ENCODE results near the gene LRRC10.

The LRRC10 gene

DNA sequence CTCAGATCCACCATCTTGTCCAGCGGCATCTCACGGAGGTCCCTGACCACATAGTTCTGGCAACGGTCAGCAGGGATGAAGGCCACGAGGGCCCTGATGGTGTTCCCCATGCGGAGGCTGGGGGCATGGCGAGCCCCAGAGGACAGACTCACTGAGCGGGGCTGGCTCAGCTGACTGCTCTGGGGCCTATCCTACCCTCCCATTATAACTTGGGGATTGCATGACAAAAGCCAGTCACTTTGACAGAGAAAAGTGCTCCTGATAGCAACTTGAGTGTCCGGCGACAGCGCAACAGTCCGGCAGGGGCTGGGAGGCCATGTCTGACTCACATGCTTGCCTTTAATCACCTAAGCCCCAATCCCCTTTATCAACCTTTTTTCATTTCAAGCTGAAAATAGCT lies at the start of gene LRRC10:
TSS of gene LRRC10 (minus strand) at position 179 of the 400 bp plus-strand sequence. CDS start at position 110, 69 bp downstream.
- no peak for DNase-seq

DNA sequence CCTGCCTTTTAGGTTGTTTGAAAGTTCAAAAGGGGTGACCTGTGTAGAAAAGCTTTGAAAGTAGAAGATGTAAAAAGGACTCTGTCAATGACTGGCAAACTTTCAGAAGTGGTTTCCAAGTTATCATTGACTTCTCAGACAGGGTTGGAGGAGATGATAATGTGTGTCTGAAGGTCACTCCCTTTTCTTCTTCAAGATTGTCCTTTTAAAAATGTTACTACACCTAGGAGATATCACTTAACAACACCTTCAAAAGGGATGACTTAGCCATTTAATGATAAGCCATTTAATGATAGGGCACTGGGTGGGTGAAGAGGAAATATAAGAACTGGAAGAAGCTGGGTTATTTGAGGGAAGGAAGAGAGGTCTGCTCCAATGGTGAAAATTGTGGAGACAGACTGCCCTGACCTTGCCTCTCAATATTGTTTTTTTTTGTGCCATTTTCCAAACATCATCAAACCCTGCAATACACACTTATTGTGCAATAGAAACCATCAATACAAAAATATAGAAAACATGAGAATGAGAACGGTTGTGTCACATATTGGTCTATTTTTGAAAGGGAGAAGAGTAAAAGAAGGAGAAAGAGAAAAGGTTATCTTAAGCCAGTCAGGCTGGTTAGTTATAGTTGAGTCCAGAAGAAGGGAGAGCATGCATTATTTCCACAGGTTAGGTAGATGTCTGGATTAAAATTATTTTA lies 49.6 kb upstream of the LRRC10 start:
- DNase-seq, result no peak

DNA sequence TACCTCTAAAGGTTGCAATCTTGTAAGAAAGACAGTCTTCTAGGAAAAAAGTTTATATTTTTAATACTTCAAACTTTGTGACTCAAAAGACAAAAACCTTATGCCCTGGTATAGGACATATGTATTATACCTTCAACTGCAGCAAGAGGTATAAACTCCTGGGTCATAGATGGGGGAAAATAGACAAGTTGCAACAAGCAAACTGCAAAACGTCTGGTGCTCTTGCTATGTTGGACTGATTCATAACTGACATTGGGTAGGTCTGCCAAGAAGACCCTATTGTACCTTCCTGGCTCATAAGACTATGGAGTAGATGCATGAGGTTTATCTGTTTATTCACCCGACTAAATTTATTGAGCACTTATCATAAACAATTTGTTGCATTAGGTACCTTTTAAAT lies 47.5 kb upstream of the LRRC10 start:
- no peak for DNase-seq

GRCh38 chr12:69657376-69658137 lies 46.9 kb upstream of the LRRC10 start:
- DNase-seq, result no peak

DNA sequence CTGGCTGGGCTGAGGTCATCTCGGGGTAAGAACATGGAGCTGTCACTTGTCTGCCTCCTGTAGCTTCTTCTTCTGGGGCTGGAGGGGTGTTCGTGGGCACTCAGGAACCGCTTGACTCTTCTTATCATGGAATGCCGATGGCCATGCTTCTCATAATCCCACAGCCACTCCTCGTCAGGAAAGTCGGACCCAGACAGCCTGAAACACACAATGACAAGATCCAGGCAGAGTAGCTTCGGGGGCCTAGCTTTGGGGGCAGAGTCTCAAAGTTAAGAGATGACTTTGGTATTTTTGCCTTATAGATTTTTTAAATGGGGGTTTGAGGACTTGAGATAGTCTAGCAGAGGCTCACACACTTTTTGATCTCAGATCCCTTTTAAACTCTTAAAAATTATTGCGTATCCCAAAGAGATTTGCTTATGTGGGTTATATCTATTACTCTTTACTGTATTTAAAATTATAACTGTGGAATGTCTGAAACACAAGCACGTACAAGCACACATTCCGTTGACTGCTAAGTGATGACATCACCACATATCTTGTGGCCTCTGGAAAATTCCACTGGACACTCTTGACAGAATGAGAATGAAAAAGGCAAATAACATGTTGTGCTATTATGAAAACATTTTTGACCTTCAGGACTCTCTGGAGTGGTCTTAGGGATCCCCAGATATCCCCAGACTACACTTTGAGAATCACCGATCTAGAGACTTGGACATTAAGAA lies 45.1 kb upstream of the LRRC10 start:
- DNase-seq, result no peak

- DNase-seq, result no peak
Measured at GRCh38 chr12:69653703-69654102, 43.0 kb upstream of the LRRC10 start.

- no peak for DNase-seq
Measured at GRCh38 chr12:69651922-69652321, 41.2 kb upstream of the LRRC10 start.

GRCh38 chr12:69649529-69649928 lies 38.8 kb upstream of the LRRC10 start:
- no peak for DNase-seq

- no peak for DNase-seq
Measured at GRCh38 chr12:69648476-69648875, 37.8 kb upstream of the LRRC10 start.

GRCh38 chr12:69647178-69647577 lies 36.5 kb upstream of the LRRC10 start:
- no peak for DNase-seq

- no peak for DNase-seq
Measured at GRCh38 chr12:69645031-69645430, 34.3 kb upstream of the LRRC10 start.

DNA sequence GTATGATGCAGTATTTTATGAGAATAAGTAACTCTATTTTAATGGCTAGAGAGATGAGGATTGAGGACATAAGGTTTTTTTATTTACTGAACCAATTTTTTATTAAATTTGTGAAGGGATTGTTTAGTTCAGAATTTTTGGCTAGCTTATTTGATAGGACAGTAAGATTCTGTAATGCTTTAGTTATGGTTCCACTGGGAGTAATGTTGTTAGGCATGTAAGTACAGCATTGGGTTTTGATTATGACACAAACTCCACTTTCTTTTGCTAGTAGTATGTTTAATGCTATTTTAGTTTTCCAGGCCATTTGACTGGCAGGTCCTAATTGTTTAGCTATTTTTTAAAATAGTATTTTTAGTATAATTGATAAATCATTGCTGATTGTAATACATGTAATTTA lies 33.8 kb upstream of the LRRC10 start:
- no peak for DNase-seq

DNA sequence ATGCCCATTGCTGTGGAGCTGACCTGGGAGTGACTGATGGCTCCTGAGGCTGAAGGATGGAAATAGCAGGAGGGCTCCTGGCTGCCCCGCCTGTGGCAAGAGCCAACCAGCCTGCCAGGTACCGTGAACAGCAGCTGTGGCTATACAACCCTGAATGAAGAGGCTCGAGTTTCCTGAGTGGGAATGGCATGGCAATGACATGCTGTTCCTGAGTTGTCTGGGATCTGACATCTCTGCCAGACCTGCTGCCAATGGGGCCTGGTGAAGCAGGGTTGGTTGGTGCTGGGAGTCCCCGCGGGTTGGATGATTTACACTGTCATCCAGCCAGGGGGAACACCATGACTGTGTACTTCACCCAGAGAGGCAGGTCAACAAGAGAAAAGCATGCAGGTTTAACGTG lies 31.8 kb upstream of the LRRC10 start:
- no peak for DNase-seq

- DNase-seq, result no peak
Measured at GRCh38 chr12:69641546-69641945, 30.8 kb upstream of the LRRC10 start.

GRCh38 chr12:69639400-69640016 lies 28.8 kb upstream of the LRRC10 start:
- DNase-seq, result peak; percentile 76

- DNase-seq, result peak; percentile 4
Measured at GRCh38 chr12:69633061-69633460, 22.4 kb upstream of the LRRC10 start.

DNA sequence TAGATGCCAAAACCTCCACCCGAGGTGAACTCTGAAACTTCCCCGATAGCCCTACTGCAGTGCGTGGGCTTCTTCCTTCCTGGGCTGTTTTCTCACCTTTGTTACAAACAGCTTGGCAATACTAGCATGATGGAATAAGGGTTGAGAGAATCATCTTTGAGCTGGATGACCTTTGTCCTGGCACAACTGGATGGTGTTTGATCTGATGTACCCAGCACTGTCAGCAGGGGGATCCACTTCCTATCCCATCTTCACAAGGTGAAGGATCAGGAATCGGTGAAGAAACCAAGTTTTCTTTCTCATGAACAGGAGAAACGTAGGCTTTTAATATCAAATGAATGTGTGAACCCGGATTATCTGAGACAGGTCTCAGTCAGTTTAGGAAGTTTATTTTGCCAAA lies 19.5 kb upstream of the LRRC10 start:
- DNase-seq, result no peak

DNA sequence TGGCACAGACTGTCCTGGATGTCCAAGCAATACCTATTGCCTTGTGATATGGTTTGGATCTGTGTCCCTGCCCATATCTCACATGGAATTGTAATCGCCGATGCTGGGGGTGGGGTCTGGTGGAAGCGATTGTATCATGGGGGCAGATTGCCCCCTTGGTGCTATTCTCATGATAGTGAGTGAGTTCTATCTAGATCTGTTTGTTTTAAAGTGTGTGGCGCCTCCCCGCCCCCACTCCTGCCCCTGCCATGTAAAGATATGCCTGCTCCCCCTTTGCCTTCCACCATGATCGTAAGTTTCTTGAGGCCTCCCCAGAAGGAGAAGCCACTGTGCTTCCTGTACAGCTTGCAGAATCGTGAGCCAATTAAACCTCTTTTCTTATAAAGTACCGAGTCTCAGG lies 16.8 kb upstream of the LRRC10 start:
- DNase-seq, result no peak

GRCh38 chr12:69623970-69624369 lies 13.3 kb upstream of the LRRC10 start:
- no peak for DNase-seq

GRCh38 chr12:69621551-69621950 lies 10.8 kb upstream of the LRRC10 start:
- DNase-seq, result no peak

GRCh38 chr12:69620921-69621320 lies 10.2 kb upstream of the LRRC10 start:
- no peak for DNase-seq

DNA sequence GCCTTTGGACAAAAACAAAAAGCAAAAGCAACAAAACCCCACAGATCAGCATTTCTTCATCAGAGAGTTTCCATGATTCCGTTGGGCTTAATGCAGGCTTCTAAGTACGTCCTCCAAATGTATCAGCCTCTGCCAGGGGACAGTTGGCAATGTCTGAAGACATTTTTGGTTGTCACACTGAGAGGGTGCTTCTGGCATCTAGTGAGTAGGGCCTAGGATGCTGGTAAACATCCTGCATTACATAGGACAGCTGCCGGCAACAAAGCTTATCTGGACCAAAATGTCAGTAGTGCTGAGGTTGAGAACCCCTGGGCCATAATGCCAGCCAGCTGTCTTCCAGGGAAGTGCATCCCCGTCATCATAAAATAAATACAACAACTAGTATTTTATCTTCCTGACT lies 9.4 kb upstream of the LRRC10 start:
- DNase-seq, result no peak

DNA sequence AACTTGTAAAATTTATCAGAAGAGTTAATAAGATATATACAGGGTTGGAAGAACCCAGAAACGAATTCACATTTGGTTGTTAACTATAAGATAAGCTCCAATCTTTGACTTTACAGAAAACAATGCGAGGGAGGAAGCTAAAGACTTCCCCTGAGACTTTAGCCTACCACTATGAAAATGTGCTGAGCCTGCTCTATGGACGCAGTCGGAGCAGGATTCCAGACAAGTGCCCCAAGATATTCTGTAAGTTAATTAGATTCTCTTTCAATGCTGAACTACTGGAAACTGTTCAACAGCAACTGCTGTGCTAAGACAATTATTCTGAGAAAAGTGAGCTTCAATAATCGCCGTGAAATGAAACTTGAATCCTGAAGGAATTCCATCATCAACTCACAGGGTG lies 8.3 kb upstream of the LRRC10 start:
- DNase-seq, result no peak

Measured in activated CD4-positive, alpha-beta T cell treated with anti-CD3 and anti-CD28 coated beads, Interleukin-2, Interleukin-6, amounts not matched to agents 100 ng/mL and 50 ng/mL, durations not matched to agents 16 hours and 8 hours (primary cell).